Mucosa of descending colon (tissue), 3 donors: ENCODE data around the gene UNC93A. TPM values are rescaled to one million over a fixed set of nuclear protein-coding genes. Genes with fewer than 3 reads are reported as not detected.

ENCODE experiments used
- ATAC-seq: fragments of 200-7000 bp; cut with Tn5 transposase; one replicate; pipeline ENCODE4 v1.9.1; 2020; ENCODE audit warnings: mild to moderate bottlenecking, moderate library complexity
- DNase-seq, 3 donors: peaks; one replicate each; pipeline ENCODE4 v3.0.0-alpha.2; 2020
- H3K36me3 ChIP-seq: fragments of 200-600 bp; one replicate; pipeline ENCODE4 v1.8.0; 2021; ENCODE audit warnings: low read depth, mild to moderate bottlenecking
- H3K4me1 ChIP-seq: fragments of 200-600 bp; one replicate; pipeline ENCODE4 v1.8.0; 2021; ENCODE audit warnings: low read depth, mild to moderate bottlenecking
- H3K4me3 ChIP-seq: fragments of 200-600 bp; one replicate; pipeline ENCODE4 v1.8.0; 2021; ENCODE audit warnings: mild to moderate bottlenecking
- H3K9me3 ChIP-seq: fragments of 200-600 bp; one replicate; pipeline ENCODE4 v1.8.0; 2021; ENCODE audit warnings: mild to moderate bottlenecking
- CTCF ChIP-seq: fragments of 200-600 bp; IDR thresholded peaks from one replicate; pipeline ENCODE4 v1.8.0; 2022; ENCODE audit warnings: antibody characterized with exemption, mild to moderate bottlenecking
- intact Hi-C, 2 donors: fragments of 100-400 bp; cut with DNase I in 1 of 2; cut with micrococcal nuclease in 1 of 2; formaldehyde crosslinking; loops; one replicate each; pipeline versions ENCODE4 v1.11.0 to v1.11.1; 2022; cut with DNase I, micrococcal nuclease
- total RNA-seq, 3 donors: library from RNA; stranded (reverse); fragmentation: NEBNext Ultra II Directional in 2 of 3; extraction: Animal tissue kit (Norgen Biotek cat#: 25700) in 2 of 3; gene quantifications; one replicate each; pipeline versions ENCODE4 v1.2.1 to v1.2.4, GENCODE V29; 2021 to 2023
- donor health status: DM: no; HTN: no; CAD: no; lungs with moderate emphysema.
- donor health status: DM: no; HTN: no; CAD: no.
- donor health status: DM: no; HTN: yes; CAD: no.

UNC93A gene
- total RNA-seq, 3 donors from 2014 or later, result 2.1 TPM; not detected in 2

- intact Hi-C loops, result no loop called here
- ATAC-seq (no peak), DNase-seq (no peak)
- no peaks in the 10 kb centered on the region for H3K9me3 ChIP-seq
- H3K4me3 ChIP-seq, result no peak overlapping the region
- H3K4me1 ChIP-seq, result no peaks in the 10 kb centered on the region
- TF ChIP-seq CTCF, result no peak
- H3K36me3 ChIP-seq, result no peaks in the 10 kb centered on the region
These were observed 11.7 kb downstream of the UNC93A start for GRCh38 chr6:167302796-167303195.

GRCh38 chr6:167303675-167304625 lies 12.8 kb downstream of the UNC93A start:
- H3K36me3 ChIP-seq, result no peaks in the 10 kb centered on the region
- TF ChIP-seq CTCF, result no peak
- intact Hi-C loops, result no loop called here
- H3K4me3 ChIP-seq, result no peak overlapping the region
- DNase-seq (no peak), ATAC-seq (no peak)
- no peaks in the 10 kb centered on the region for H3K9me3 ChIP-seq
- no peaks in the 10 kb centered on the region for H3K4me1 ChIP-seq

GRCh38 chr6:167304912-167305311 lies 13.8 kb downstream of the UNC93A start:
- H3K4me3 ChIP-seq, result no peak overlapping the region
- H3K36me3 ChIP-seq, result no peaks in the 10 kb centered on the region
- no peaks in the 10 kb centered on the region for H3K4me1 ChIP-seq
- ATAC-seq (no peak), DNase-seq (no peak)
- H3K9me3 ChIP-seq, result no peaks in the 10 kb centered on the region
- TF ChIP-seq CTCF, result no peak
- intact Hi-C loops, result no loop called here

GRCh38 chr6:167305796-167306195 lies 14.7 kb downstream of the UNC93A start:
- Histone ChIP-seq H3K4me3 (no peak overlapping the region), H3K36me3 (no peaks in the 10 kb centered on the region), H3K9me3 (no peaks in the 10 kb centered on the region), H3K4me1 (no peaks in the 10 kb centered on the region)
- ATAC-seq, result no peak
- intact Hi-C loops, result no loop called here
- TF ChIP-seq CTCF, result no peak
- DNase-seq, result no peak

- no peak for ATAC-seq
- H3K4me1 ChIP-seq, result no peaks in the 10 kb centered on the region
- DNase-seq, result no peak
- no peaks in the 10 kb centered on the region for H3K9me3 ChIP-seq
- no peaks in the 10 kb centered on the region for H3K36me3 ChIP-seq
- no peak overlapping the region for H3K4me3 ChIP-seq
- intact Hi-C loops, result no loop called here
- no peak for TF ChIP-seq CTCF
These were observed 15.4 kb downstream of the UNC93A start for GRCh38 chr6:167306401-167306998.
